ENCODE data around the gene HCRTR1.

The HCRTR1 gene

GRCh38 chr1:31625561-31626222 lies 8.2 kb downstream of the HCRTR1 start:
- no peak for DNase-seq (ENCODE audit: low spot score)

GRCh38 chr1:31626223-31627207 lies 9.0 kb downstream of the HCRTR1 start:
- no peak for TF ChIP-seq CTCF (IDR thresholded peaks at IDR 0.05; ENCODE audit: extremely low read depth, missing control alignments)
- DNase-seq (ENCODE audit: low spot score) = no peak

More at GRCh38 chr1:31625561-31626222, 8.2 kb downstream of the HCRTR1 start:
- no peak for TF ChIP-seq CTCF (IDR thresholded peaks at IDR 0.05; ENCODE audit: extremely low read depth, missing control alignments)

- no peak for DNase-seq (ENCODE audit: low spot score)
- TF ChIP-seq CTCF (IDR thresholded peaks at IDR 0.05; ENCODE audit: extremely low read depth, missing control alignments) = no peak
Measured at GRCh38 chr1:31627301-31627929, 9.9 kb downstream of the HCRTR1 start.

GRCh38 chr1:31627930-31628559 lies 10.6 kb downstream of the HCRTR1 start:
- no peak for DNase-seq (ENCODE audit: low spot score)
- no peak for TF ChIP-seq CTCF (IDR thresholded peaks at IDR 0.05; ENCODE audit: extremely low read depth, missing control alignments)

GRCh38 chr1:31628931-31629556 lies 11.6 kb downstream of the HCRTR1 start:
- TF ChIP-seq CTCF (IDR thresholded peaks at IDR 0.05; ENCODE audit: extremely low read depth, missing control alignments) = no peak
- DNase-seq (ENCODE audit: low spot score) = no peak

- DNase-seq (ENCODE audit: low spot score) = no peak
- no peak for TF ChIP-seq CTCF (IDR thresholded peaks at IDR 0.05; ENCODE audit: extremely low read depth, missing control alignments)
Measured at GRCh38 chr1:31632649-31633048, 15.2 kb downstream of the HCRTR1 start.

Data from GM20000 (cell line).